ENCODE data around the gene SLC15A3.

DNA sequence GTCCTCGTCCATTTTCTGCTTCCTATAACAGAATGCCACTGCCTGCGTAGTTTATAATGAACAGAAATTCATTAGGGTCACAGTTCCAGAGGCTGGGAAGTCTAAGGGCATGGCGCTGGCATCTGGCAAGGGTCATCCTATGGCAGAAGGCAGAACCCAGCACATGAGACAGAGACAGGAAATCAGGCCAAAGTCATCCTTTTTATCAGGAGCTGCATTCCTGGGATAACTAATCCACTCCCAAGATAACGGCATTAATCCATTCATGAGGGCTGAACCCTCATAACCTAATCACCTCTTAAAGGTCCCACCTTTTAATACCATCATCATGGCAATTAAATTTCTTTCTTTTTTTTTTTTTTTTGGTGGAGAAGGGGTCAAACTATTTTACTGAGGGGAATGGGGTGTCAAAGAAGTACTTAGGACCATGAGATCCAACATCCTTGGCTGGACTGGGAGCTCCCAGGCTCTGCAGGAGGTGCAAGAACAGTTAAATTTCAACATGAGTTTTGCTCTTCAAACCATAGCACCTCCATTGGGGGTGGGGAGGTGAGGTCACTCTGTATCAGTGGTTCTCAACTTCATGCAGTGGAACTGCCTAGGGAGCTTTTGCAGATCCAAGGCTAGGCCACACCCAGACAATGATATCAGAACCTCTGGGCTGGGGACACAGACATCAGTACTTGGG lies 33.6 kb downstream of the SLC15A3 start:
- TF ChIP-seq, protein P1, sequence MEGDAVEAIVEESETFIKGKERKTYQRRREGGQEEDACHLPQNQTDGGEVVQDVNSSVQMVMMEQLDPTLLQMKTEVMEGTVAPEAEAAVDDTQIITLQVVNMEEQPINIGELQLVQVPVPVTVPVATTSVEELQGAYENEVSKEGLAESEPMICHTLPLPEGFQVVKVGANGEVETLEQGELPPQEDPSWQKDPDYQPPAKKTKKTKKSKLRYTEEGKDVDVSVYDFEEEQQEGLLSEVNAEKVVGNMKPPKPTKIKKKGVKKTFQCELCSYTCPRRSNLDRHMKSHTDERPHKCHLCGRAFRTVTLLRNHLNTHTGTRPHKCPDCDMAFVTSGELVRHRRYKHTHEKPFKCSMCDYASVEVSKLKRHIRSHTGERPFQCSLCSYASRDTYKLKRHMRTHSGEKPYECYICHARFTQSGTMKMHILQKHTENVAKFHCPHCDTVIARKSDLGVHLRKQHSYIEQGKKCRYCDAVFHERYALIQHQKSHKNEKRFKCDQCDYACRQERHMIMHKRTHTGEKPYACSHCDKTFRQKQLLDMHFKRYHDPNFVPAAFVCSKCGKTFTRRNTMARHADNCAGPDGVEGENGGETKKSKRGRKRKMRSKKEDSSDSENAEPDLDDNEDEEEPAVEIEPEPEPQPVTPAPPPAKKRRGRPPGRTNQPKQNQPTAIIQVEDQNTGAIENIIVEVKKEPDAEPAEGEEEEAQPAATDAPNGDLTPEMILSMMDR (IDR thresholded peaks at IDR 0.05; ENCODE audit: low read depth, low read length) = no peak
- no peak for TF ChIP-seq EZH2phosphoT487 (IDR thresholded peaks at IDR 0.05; ENCODE audit: low read depth)
